Fibroblast of skin of right quadriceps (primary cell): ENCODE measurements around the gene STK10.

Experiments
- DNase-seq: peaks from one replicate; pipeline ENCODE4 v3.0.0-alpha.2; 2013

STK10 gene

GRCh38 chr5:172004824-172005237 lies 183.2 kb downstream of the STK10 start:
- peak; percentile 40 for DNase-seq

GRCh38 chr5:172003746-172004145 lies 184.3 kb downstream of the STK10 start:
- DNase-seq = no peak

- DNase-seq = no peak
Observed at GRCh38 chr5:172002840-172003512, 185.0 kb downstream of the STK10 start.

GRCh38 chr5:172002310-172002709 lies 185.7 kb downstream of the STK10 start:
- no peak for DNase-seq

- no peak for DNase-seq
Observed at GRCh38 chr5:171999877-172000276, 188.1 kb downstream of the STK10 start.

GRCh38 chr5:171999100-171999499 lies 188.9 kb downstream of the STK10 start:
- DNase-seq = no peak

GRCh38 chr5:171997011-171997410 lies 191.0 kb downstream of the STK10 start:
- DNase-seq = no peak

- no peak for DNase-seq
Observed at GRCh38 chr5:171992813-171993212, 195.2 kb downstream of the STK10 start.

- no peak for DNase-seq
Observed at GRCh38 chr5:171992305-171992704, 195.7 kb downstream of the STK10 start.
